Measurements from ENCODE around the gene ST3GAL4.

GRCh38 chr11:126436209-126436755, 80.8 kb downstream of the ST3GAL4 start:
- TF ChIP-seq CTCF (conservative IDR thresholded peaks at IDR 0.05; ENCODE audit: low read length) (no peak), EZH2phosphoT487 (IDR thresholded peaks at IDR 0.05; ENCODE audit: borderline replicate concordance, low read depth, low read length) (no peak)

All from OCI-LY7 (cell line).